Spinal cord (tissue), 10 donors: Measurements from ENCODE around the gene MAN1C1. TPM values are rescaled to one million over a fixed set of nuclear protein-coding genes. Genes with fewer than 3 reads are reported as not detected.
"Not testable (repeated sequence)": the region's sequence is repeated elsewhere in the genome, so short reads cannot be mapped to it uniquely, and the experiment has no call there.

ENCODE experiments used
- DNase-seq, 6 donors: peaks; one replicate each; pipeline versions ENCODE4 v3.0.0 to v3.0.0-alpha.2; 2013 to 2015; ENCODE audit warnings: low spot score in 6 of 6, low read depth in 4 of 6
- H3K27ac ChIP-seq: one replicate; pipeline ENCODE4 v1.5.1; 2013; ENCODE audit warnings: low read depth, low read length, control low read depth
- H3K27me3 ChIP-seq: one replicate; pipeline ENCODE4 v1.6.1; 2013; ENCODE audit warnings: low read length; ENCODE audit not compliant: control insufficient read depth, insufficient read depth
- H3K36me3 ChIP-seq: one replicate; pipeline ENCODE4 v1.6.1; 2013; ENCODE audit warnings: low read length; ENCODE audit not compliant: control insufficient read depth, insufficient read depth
- H3K4me1 ChIP-seq: one replicate; pipeline ENCODE4 v1.6.1; 2013; ENCODE audit warnings: low read length; ENCODE audit not compliant: control insufficient read depth, insufficient read depth
- H3K4me3 ChIP-seq: one replicate; pipeline ENCODE4 v1.5.1; 2013; ENCODE audit warnings: low read depth, low read length, control low read depth
- H3K9me3 ChIP-seq: one replicate; pipeline ENCODE4 v1.6.1; 2013; ENCODE audit warnings: low read length; ENCODE audit not compliant: control insufficient read depth, insufficient read depth
- WGBS: methylation state at CpG from one replicate; pipeline ENCODE4 v1.1.5; 2013; ENCODE audit warnings: missing lambda C conversion rate; ENCODE audit not compliant: insufficient coverage; 5-methylcytosine and 5-hydroxymethylcytosine counted together
- polyA plus RNA-seq, 2 donors: library from polyadenylated mRNA; unstranded; fragments of 120-200 nt; gene quantifications; one replicate each; pipeline ENCODE4 v1.2.1, GENCODE V29; 2013; ENCODE audit not compliant: insufficient read length in 2 of 2
- total RNA-seq, 2 donors: library from RNA; depleted of rRNA in 1 of 2; stranded (reverse); fragments of 120-200 nt in 1 of 2; fragments of >200 nt in 1 of 2; gene quantifications; one replicate each; pipeline versions ENCODE4 v1.2.3 to v1.2.4, GENCODE V29; 2013 to 2014
- donor health status: healthy.

MAN1C1 gene
- total and polyA plus RNA-seq, 4 donors = 18.4 to 59.7 (median 49.4) TPM

- H3K27ac ChIP-seq = no peak overlapping the region
- 89% methylated on average over 4 of the region's 4 CpGs for WGBS
- peaks cover 48% of the 10 kb centered on the region for H3K4me1 ChIP-seq
- no peaks in the 10 kb centered on the region for H3K27me3 ChIP-seq
- no peak for DNase-seq
- H3K4me3 ChIP-seq = no peak overlapping the region
- H3K9me3 ChIP-seq = no peaks in the 10 kb centered on the region
- no peaks in the 10 kb centered on the region for H3K36me3 ChIP-seq
These were observed 112.5 kb downstream of the MAN1C1 start for GRCh38 chr1:25729045-25729444.

- H3K9me3 ChIP-seq = no peaks in the 10 kb centered on the region
- H3K4me1 ChIP-seq = peaks cover 48% of the 10 kb centered on the region
- 60% methylated on average over 7 of the region's 12 CpGs for WGBS
- H3K27me3 ChIP-seq = no peaks in the 10 kb centered on the region
- no peaks in the 10 kb centered on the region for H3K36me3 ChIP-seq
- no peak overlapping the region for H3K27ac ChIP-seq
- H3K4me3 ChIP-seq = no peak overlapping the region
- DNase-seq = peak in 2 of 6 donors; percentile 36 to 73
These were observed 113.4 kb downstream of the MAN1C1 start for GRCh38 chr1:25729790-25730644.

GRCh38 chr1:25731148-25731547 is 114.6 kb downstream of the MAN1C1 start:
- no peak for DNase-seq
- peaks cover 37% of the 10 kb centered on the region for H3K4me1 ChIP-seq
- H3K36me3 ChIP-seq = no peaks in the 10 kb centered on the region
- H3K27ac ChIP-seq = no peak overlapping the region
- H3K9me3 ChIP-seq = no peaks in the 10 kb centered on the region
- H3K4me3 ChIP-seq = no peak overlapping the region
- H3K27me3 ChIP-seq = no peaks in the 10 kb centered on the region
- 89% methylated on average over 4 of the region's 5 CpGs for WGBS

GRCh38 chr1:25731626-25732370 is 115.2 kb downstream of the MAN1C1 start:
- Histone ChIP-seq H3K27me3 (no peaks in the 10 kb centered on the region), H3K27ac (no peak overlapping the region), H3K4me3 (no peak overlapping the region), H3K9me3 (no peaks in the 10 kb centered on the region), H3K36me3 (no peaks in the 10 kb centered on the region), H3K4me1 (peaks cover 38% of the 10 kb centered on the region)
- DNase-seq = no peak
- 96% methylated on average over 2 of the region's 4 CpGs for WGBS

GRCh38 chr1:25732821-25733220 is 116.2 kb downstream of the MAN1C1 start:
- Histone ChIP-seq H3K27me3 (no peaks in the 10 kb centered on the region), H3K4me1 (peaks cover 38% of the 10 kb centered on the region)
- 79% methylated on average over 4 of the region's 4 CpGs for WGBS

GRCh38 chr1:25733271-25733670 is 116.7 kb downstream of the MAN1C1 start:
- Histone ChIP-seq H3K9me3 (no peaks in the 10 kb centered on the region), H3K27ac (no peak overlapping the region), H3K4me3 (no peak overlapping the region), H3K36me3 (no peaks in the 10 kb centered on the region), H3K27me3 (no peaks in the 10 kb centered on the region), H3K4me1 (peaks cover 35% of the 10 kb centered on the region)
- no peak for DNase-seq
- WGBS = 92% methylated on average over 7 of the region's 9 CpGs

More at GRCh38 chr1:25732821-25733220, 116.2 kb downstream of the MAN1C1 start:
- H3K27ac ChIP-seq = no peak overlapping the region
- DNase-seq = no peak
- H3K9me3 ChIP-seq = no peaks in the 10 kb centered on the region
- H3K36me3 ChIP-seq = no peaks in the 10 kb centered on the region
- H3K4me3 ChIP-seq = no peak overlapping the region

- not testable (repeated sequence) for H3K4me3 ChIP-seq, H3K27me3 ChIP-seq, H3K9me3 ChIP-seq, H3K27ac ChIP-seq, DNase-seq, H3K36me3 ChIP-seq
- peaks cover 33% of the 10 kb centered on the region for H3K4me1 ChIP-seq
- 88% methylated on average over 10 of the region's 10 CpGs for WGBS
These were observed 118.4 kb downstream of the MAN1C1 start for GRCh38 chr1:25734991-25735390.

GRCh38 chr1:25735956-25736529 is 119.5 kb downstream of the MAN1C1 start:
- no peak for DNase-seq
- Histone ChIP-seq H3K27me3 (no peaks in the 10 kb centered on the region), H3K4me1 (peaks cover 27% of the 10 kb centered on the region), H3K9me3 (no peaks in the 10 kb centered on the region), H3K4me3 (no peak overlapping the region), H3K27ac (no peak overlapping the region), H3K36me3 (no peaks in the 10 kb centered on the region)
- WGBS = 67% methylated on average over 1 of the region's 1 CpG

GRCh38 chr1:25737130-25737529 is 120.5 kb downstream of the MAN1C1 start:
- 74% methylated on average over 5 of the region's 6 CpGs for WGBS
- H3K27ac ChIP-seq = no peak overlapping the region
- H3K27me3 ChIP-seq = no peaks in the 10 kb centered on the region
- H3K36me3 ChIP-seq = no peaks in the 10 kb centered on the region
- DNase-seq = peak in 1 of 6 donors; percentile 39
- peaks cover 28% of the 10 kb centered on the region for H3K4me1 ChIP-seq
- H3K4me3 ChIP-seq = no peak overlapping the region
- H3K9me3 ChIP-seq = no peaks in the 10 kb centered on the region
